Loucy (cell line): Measurements from ENCODE around the gene FAXC.

ENCODE experiments used
- H2AFZ ChIP-seq: fragments of 200-600 bp; sonication (generic); 2 replicates; pipeline ENCODE4 v1.6.0; 2016; ENCODE audit warnings: antibody characterized with exemption, mild to moderate bottlenecking, low read length, moderate library complexity
- H3F3A ChIP-seq: fragments of 200-600 bp; 2 replicates; pipeline ENCODE4 v1.6.0; 2016; ENCODE audit warnings: antibody characterized with exemption, low read depth, mild to moderate bottlenecking
- H3K27me3 ChIP-seq: fragments of 200-600 bp; sonication (generic); 2 replicates; pipeline ENCODE4 v1.6.1; 2014; ENCODE audit warnings: low read length, mild to moderate bottlenecking; ENCODE audit not compliant: insufficient read depth, poor library complexity, severe bottlenecking
- H3K36me3 ChIP-seq: fragments of 200-600 bp; sonication (generic); 2 replicates; pipeline ENCODE4 v1.6.1; 2016; ENCODE audit warnings: low read length; ENCODE audit not compliant: insufficient read depth
- H3K4me1 ChIP-seq: fragments of 200-600 bp; sonication (generic); 2 replicates; pipeline ENCODE4 v1.5.1; 2014; ENCODE audit warnings: low read length, mild to moderate bottlenecking; ENCODE audit not compliant: insufficient read depth, poor library complexity, severe bottlenecking
- H3K4me2 ChIP-seq: fragments of 200-600 bp; sonication (generic); 2 replicates; pipeline ENCODE4 v1.6.0; 2014; ENCODE audit warnings: antibody characterized with exemption, low read length, low read depth, mild to moderate bottlenecking; ENCODE audit not compliant: poor library complexity, severe bottlenecking
- H3K4me3 ChIP-seq: fragments of 200-600 bp; sonication (generic); 2 replicates; pipeline ENCODE4 v1.5.1; 2014; ENCODE audit warnings: low read length, mild to moderate bottlenecking, mixed read lengths; ENCODE audit not compliant: poor library complexity, severe bottlenecking
- H3K79me2 ChIP-seq: fragments of 200-600 bp; sonication (generic); 2 replicates; pipeline ENCODE4 v1.6.1; 2014; ENCODE audit warnings: low read length; ENCODE audit not compliant: insufficient read depth
- H3K9ac ChIP-seq: fragments of 200-600 bp; sonication (generic); 2 replicates; pipeline ENCODE4 v1.6.0; 2014; ENCODE audit warnings: mild to moderate bottlenecking, low read depth, low read length, moderate library complexity; ENCODE audit not compliant: poor library complexity, severe bottlenecking
- H3K9me2 ChIP-seq: fragments of 200-600 bp; sonication (generic); replicated peaks from 2 replicates; pipeline ENCODE4 v1.6.1; 2016; ENCODE audit warnings: low read depth, low read length, mixed read lengths
- H3K9me3 ChIP-seq: fragments of 200-600 bp; sonication (generic); 2 replicates; pipeline ENCODE4 v1.6.1; 2014; ENCODE audit warnings: mild to moderate bottlenecking, antibody characterized with exemption, low read length, low read depth; ENCODE audit not compliant: insufficient read depth
- H4K20me1 ChIP-seq: fragments of 200-600 bp; sonication (generic); 2 replicates; pipeline ENCODE4 v1.6.0; 2014; ENCODE audit warnings: antibody characterized with exemption, low read length, mild to moderate bottlenecking; ENCODE audit not compliant: insufficient read depth, poor library complexity, severe bottlenecking
- CTCF ChIP-seq: fragments of 200-600 bp; sonication (generic); conservative IDR thresholded peaks from 2 replicates; pipeline ENCODE4 v1.5.1; 2014; ENCODE audit warnings: mild to moderate bottlenecking, antibody characterized with exemption, low read length
- EZH2phosphoT487 ChIP-seq: fragments of 200-600 bp; IDR thresholded peaks from 2 replicates; pipeline ENCODE4 v1.6.1; 2018; ENCODE audit warnings: antibody characterized with exemption, mild to moderate bottlenecking, moderate library complexity, borderline replicate concordance

The FAXC gene

DNA sequence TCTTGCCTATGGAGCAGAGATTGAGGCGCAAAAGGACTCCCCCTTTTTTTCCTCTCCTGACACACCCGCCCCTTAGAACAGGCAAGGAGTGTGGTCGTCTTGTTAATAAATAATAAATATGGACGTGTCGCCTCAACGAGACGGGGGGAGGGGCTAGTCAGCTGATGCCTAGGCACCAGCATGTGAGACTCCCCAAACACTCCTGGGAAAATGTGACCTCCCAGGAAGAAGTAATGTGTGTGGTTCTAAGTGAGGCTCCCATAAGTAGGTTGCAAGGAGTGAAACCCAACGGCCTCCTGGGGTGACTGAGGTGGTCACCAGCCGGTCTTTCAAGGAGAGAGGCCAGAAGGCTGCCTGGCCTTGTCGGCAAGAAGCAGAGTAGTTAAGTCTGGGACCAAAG is 1.1 kb upstream of the FAXC start:
- Histone ChIP-seq H2AFZ (no peak overlapping the region), H4K20me1 (no peaks in the 10 kb centered on the region), H3K79me2 (no peaks in the 10 kb centered on the region), H3K27me3 (no peaks in the 10 kb centered on the region), H3K36me3 (no peaks in the 10 kb centered on the region), H3K4me3 (no peak overlapping the region), H3K9ac (no peak overlapping the region), H3K4me2 (no peak overlapping the region), H3K4me1 (no peaks in the 10 kb centered on the region), H3K9me2 (no peaks in the 10 kb centered on the region), H3K9me3 (no peaks in the 10 kb centered on the region), H3F3A (no peaks in the 10 kb centered on the region)
- no peak for TF ChIP-seq EZH2phosphoT487
- TF ChIP-seq CTCF, result no peak

DNA sequence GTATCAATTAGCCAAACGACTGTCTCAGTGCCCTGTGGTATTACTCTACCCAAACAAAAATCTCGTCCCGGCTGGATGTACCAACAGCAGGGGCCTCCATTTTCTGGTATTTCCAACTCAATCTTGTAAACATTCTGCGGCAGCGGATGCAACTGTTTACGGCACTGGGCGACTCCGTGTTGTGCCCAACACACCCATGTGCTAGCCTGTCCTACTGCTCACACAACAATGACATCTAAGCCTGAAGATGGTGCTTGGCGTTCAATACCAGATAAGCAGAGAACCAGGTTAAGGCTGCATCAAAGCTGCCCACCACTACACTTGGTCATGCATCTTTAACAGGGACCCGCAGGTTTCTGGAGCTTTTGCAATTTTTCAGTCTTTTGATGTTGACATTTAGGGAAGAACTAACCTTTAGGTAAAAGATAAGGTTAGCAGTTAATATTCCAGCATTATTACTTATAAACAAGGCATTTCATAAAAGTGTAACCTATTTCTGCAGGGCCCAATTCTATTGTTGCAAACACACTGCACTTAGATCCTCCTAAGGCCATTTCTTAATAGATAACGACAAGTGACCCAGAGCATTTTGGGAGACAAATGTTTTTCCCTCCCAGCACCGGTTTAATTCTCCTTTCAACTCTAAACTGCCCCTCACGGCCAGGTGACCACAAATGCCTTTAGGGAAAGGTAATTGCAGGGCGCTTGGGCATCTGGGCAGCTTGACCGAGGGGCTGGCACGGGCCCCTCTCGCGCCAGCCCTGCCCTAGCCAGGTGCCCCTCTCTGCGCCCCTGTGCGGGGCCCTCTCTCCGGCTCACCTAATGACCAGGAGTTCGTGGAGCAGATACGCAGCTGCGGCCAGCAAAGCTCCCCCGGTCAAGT is 945 bp downstream of the FAXC start:
- no peak overlapping the region for H3K4me3 ChIP-seq
- H3K9me3 ChIP-seq, result no peaks in the 10 kb centered on the region
- H3K4me2 ChIP-seq, result no peak overlapping the region
- H4K20me1 ChIP-seq, result no peaks in the 10 kb centered on the region
- no peak overlapping the region for H3K9ac ChIP-seq
- no peaks in the 10 kb centered on the region for H3K9me2 ChIP-seq
- H2AFZ ChIP-seq, result no peak overlapping the region
- TF ChIP-seq EZH2phosphoT487 (no peak), CTCF (no peak)
- no peaks in the 10 kb centered on the region for H3K4me1 ChIP-seq
- H3K79me2 ChIP-seq, result no peaks in the 10 kb centered on the region
- no peaks in the 10 kb centered on the region for H3F3A ChIP-seq
- no peaks in the 10 kb centered on the region for H3K27me3 ChIP-seq
- H3K36me3 ChIP-seq, result no peaks in the 10 kb centered on the region

DNA sequence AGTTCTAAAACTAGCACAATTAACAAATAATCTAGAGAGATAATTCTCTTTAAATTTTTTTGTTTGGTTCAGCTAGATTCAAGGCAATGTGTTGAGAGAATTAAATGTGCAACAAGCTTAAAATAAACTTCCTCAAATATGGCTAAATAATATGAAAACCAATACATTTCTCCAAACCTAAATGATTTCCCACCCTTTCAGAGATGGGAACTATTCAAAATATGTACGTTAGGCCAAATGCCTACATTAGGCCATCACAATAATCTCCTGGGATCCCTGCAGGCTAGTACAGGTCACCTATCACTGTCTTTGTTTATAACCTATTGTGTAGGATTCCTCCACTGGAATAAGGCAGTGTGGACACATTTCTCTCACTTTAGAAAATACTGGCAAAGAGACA is 1.7 kb downstream of the FAXC start:
- Histone ChIP-seq H3K9me3 (no peaks in the 10 kb centered on the region), H3F3A (no peaks in the 10 kb centered on the region), H3K9ac (no peak overlapping the region), H2AFZ (no peak overlapping the region), H3K4me2 (no peak overlapping the region), H3K9me2 (no peaks in the 10 kb centered on the region), H3K79me2 (no peaks in the 10 kb centered on the region), H3K4me3 (no peak overlapping the region), H3K4me1 (no peaks in the 10 kb centered on the region), H3K36me3 (no peaks in the 10 kb centered on the region), H3K27me3 (no peaks in the 10 kb centered on the region), H4K20me1 (no peaks in the 10 kb centered on the region)
- TF ChIP-seq CTCF (no peak), EZH2phosphoT487 (no peak)
